HG03025 (cell line): ENCODE measurements around the gene DNAJC24.

ENCODE experiments used
- ATAC-seq: cut with Tn5 transposase; IDR thresholded peaks from one replicate; pipeline ENCODE4 v1.9.1; 2021; ENCODE audit warnings: mild to moderate bottlenecking, moderate library complexity; ENCODE audit not compliant: unreplicated experiment, low FRiP score

Gene DNAJC24

GRCh38 chr11:31412946-31413345 lies 43.3 kb downstream of the DNAJC24 start:
- no peak for ATAC-seq

GRCh38 chr11:31414338-31414737 lies 44.7 kb downstream of the DNAJC24 start:
- no peak for ATAC-seq

DNA sequence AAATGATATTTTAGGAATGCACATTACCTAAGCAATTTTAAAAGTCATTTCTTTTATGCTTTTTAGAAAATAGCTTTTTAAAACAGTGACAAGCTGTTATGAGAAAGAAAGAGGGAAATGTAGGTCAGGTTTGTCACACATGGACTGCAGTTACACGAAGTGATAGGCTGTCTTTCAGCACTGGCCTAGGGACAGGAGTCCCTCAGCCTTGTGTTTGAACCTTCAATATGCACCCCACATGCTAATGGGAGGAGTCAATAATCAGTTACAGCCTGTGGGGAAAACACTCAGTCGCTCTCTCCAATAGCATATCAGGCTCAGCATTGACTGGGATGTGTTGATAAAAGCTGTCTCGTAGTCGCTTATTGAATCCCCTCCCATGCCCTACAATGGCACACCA lies 45.8 kb downstream of the DNAJC24 start:
- ATAC-seq: no peak

GRCh38 chr11:31417357-31417756 lies 47.7 kb downstream of the DNAJC24 start:
- ATAC-seq: no peak

DNA sequence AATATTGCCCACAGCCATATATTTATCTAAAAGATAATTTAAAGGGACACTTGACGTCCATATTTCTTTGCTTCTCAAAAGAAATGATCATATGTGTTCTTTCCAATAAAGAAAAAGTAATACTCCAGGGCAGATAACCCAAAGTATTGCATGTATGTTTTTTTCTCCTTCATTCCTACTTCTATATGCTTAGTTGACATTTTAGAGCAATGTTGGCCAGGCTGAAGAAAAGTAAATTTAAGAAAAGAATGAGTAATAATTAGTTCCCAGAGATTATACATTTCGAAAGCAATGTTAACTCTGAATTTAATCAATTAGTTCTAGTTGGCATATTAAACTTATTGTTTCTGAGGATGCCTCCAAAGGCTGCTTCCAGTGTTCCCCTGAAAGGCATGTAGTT lies 48.2 kb downstream of the DNAJC24 start:
- ATAC-seq: no peak

GRCh38 chr11:31419138-31419537 lies 49.5 kb downstream of the DNAJC24 start:
- ATAC-seq: no peak

DNA sequence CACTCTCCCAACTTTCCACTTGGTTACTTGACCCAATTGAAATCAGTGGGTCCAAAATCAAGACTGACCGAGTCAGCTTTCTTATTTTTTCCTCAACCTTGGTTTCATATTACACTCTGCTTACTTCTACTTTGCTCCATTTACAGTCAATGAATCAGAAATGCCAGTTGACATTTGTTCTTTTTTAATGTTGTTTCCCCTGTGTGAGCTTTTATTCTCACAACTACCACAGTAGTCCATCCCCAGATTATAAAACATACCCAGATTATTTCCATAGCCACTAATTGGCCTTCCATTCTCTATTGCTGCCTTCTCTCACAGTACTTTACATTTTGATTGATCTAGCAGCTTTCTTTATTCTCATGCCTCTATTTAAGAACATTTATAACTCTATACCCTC lies 50.0 kb downstream of the DNAJC24 start:
- ATAC-seq: no peak

DNA sequence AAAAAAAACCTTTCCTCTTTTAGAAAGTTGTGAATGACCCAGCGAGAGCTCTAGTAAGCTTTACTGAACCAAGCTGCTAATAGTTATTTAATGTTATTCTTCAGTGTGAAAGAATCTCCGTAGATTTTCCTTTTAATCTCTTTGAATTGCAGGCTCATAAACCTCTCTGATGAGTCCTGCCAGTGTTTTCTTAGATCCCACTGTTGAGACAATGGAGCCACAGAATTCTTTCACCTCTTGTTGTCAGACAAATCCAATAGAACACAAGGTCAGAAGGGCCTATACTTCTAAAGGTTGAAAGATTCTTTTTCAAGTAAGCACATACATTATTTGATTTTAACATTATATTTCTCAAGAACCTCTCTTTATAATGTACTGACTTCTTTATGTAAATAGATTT lies 52.2 kb downstream of the DNAJC24 start:
- ATAC-seq: no peak

- ATAC-seq: no peak
Observed at GRCh38 chr11:31422703-31423102, 53.0 kb downstream of the DNAJC24 start.

GRCh38 chr11:31424652-31425051 lies 55.0 kb downstream of the DNAJC24 start:
- no peak for ATAC-seq

GRCh38 chr11:31433851-31434250 lies 64.2 kb downstream of the DNAJC24 start:
- ATAC-seq: no peak

- no peak for ATAC-seq
Observed at GRCh38 chr11:31437742-31438435, 68.2 kb downstream of the DNAJC24 start.

DNA sequence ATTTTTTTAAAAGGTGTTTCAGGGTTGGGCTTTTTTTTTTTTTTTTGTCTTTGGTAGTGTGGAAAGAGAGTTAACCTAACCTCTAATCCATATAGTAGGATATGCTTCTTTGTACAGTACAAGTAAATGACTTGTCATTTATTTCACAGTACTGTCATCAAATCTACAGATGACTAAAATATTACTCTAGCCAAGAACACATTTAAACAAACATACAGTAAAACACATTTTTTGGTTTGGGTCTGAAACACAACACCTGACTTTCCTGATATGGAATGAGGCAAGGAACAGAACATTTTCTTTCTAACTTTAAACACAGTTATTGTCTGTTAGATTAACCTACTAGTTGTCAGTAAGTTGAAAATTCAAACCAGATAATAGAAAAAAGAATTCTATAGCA lies 71.6 kb downstream of the DNAJC24 start:
- no peak for ATAC-seq

- ATAC-seq: no peak
Observed at GRCh38 chr11:31442086-31442485, 72.4 kb downstream of the DNAJC24 start.

GRCh38 chr11:31443802-31444201 lies 74.1 kb downstream of the DNAJC24 start:
- no peak for ATAC-seq

GRCh38 chr11:31445621-31446020 lies 76.0 kb downstream of the DNAJC24 start:
- ATAC-seq: no peak

- no peak for ATAC-seq
Observed at GRCh38 chr11:31449040-31449439, 79.4 kb downstream of the DNAJC24 start.

DNA sequence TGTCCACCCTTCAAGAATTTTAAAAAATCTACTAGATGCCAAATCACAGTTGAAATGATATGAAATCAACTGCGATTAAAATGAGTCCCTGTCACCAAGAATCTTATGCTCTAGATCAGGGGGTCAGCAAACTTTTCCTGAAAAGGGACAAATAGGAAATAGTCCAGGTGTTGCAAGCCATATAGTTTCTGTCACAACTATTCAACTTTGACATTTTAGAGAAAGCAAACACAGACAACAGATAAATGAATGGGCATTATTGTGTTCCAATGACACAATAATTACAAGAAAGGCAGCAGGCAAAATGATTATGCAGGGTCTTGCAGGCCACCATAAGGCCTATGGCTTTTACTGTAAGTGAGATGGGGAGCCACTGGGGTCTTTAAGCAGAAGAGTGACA lies 81.2 kb downstream of the DNAJC24 start:
- no peak for ATAC-seq

DNA sequence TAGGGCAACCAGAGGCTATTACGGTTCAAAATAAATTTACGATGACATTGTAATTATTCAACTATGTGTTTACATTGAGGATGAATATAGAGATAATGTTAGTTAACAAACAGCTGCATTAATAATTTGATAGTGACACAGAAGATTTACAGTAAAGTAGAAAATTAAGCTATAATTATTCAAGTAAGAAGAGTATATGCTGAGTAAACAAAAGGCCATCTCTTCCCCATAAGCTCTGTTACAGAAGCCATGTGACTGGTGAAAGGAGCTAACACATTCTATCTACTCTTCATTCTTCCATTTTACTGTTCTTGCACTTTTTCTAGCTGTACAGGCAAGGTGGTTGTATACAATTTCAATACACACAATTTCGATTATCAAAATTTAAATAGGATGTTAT lies 85.5 kb downstream of the DNAJC24 start:
- ATAC-seq: no peak

DNA sequence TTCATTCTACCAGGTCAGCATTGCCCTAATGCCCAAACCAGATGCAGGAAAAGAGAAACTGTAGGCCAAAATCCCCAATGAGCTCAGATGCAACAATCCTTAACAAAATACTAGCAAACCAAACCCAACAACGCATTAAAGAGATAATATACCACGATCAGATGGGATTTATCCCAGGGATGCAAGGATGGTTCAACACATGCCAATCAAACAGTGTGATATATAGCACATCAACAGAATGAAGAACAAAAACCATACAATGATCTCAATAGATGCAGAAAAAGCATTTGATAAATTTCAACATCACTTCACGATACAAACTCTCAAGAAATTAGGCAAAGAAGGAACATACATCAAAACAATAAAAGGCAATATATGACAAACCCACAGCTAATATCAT lies 94.8 kb downstream of the DNAJC24 start:
- ATAC-seq: no peak

- ATAC-seq: no peak
Observed at GRCh38 chr11:31474083-31474482, 104.4 kb downstream of the DNAJC24 start.

DNA sequence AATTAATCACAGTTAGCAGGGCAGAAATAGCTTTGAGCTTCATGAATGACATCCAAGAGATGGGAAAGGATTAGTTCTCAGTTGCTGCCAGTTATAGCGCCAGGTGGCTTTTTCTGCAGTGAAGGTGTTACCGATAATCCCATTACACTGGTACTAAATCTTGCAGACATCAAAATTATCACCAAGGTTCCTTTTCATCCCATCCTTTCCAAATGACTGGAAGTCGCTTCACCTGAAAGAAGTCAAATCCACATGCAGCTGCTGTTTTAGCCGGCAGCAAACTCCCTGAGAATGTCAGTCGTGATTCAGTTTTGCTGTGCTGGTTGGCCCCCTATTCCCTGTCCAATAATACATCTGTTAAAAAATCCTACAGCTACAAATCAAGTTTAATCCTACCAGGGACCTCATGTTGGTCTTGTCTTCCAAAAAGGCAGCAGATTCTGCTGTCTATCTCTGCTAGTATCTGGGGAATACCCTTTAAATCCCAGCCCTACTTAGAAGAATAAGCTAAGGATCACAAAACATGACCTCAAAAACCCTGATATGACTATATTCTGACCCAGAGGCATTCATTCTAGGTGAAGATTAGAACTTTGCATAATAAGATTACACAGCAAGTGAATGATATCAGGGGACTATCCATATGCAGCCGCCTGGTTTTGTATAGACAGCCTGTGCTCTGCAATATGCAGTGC lies 108.0 kb downstream of the DNAJC24 start:
- no peak for ATAC-seq
